ENCODE results near the gene CHST11.

DNA sequence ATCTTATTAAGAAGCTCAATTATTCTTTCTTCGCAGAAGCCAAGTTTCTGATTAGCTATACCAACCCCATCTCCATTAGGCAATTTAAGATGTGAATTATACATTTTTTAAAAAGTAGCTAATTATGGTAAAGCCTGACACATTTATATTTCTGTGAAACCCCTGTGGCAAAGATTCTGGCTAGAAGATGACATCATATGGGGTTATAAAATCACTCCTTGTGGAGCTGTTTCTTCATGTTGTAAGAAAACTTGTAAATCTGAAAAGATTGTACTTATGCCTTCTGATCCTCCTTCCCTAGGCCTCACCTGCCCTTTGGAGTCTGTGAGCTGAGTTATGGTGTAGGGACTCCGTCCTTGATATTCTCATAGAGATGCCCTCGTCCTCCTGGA is 78.1 kb downstream of the CHST11 start:
- TF ChIP-seq, protein P1, sequence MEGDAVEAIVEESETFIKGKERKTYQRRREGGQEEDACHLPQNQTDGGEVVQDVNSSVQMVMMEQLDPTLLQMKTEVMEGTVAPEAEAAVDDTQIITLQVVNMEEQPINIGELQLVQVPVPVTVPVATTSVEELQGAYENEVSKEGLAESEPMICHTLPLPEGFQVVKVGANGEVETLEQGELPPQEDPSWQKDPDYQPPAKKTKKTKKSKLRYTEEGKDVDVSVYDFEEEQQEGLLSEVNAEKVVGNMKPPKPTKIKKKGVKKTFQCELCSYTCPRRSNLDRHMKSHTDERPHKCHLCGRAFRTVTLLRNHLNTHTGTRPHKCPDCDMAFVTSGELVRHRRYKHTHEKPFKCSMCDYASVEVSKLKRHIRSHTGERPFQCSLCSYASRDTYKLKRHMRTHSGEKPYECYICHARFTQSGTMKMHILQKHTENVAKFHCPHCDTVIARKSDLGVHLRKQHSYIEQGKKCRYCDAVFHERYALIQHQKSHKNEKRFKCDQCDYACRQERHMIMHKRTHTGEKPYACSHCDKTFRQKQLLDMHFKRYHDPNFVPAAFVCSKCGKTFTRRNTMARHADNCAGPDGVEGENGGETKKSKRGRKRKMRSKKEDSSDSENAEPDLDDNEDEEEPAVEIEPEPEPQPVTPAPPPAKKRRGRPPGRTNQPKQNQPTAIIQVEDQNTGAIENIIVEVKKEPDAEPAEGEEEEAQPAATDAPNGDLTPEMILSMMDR (IDR thresholded peaks at IDR 0.05), result no peak
- TF ChIP-seq POLR2A (IDR thresholded peaks at IDR 0.05), result no peak
